ENCODE results near the gene OBSCN.

The OBSCN gene

GRCh38 chr1:228345201-228345930, 137.5 kb downstream of the OBSCN start:
- H4K91ac ChIP-seq (ENCODE audit: low read length): no peak overlapping the region
- no peak overlapping the region for H3K27ac ChIP-seq (ENCODE audit: low read length, poor library complexity, severe bottlenecking)
- H2BK12ac ChIP-seq (ENCODE audit: low read length in 2 of 2): no peak overlapping the region
- peaks cover 0 to 3% of the 10 kb centered on the region in 2 experiments for H3K36me3 ChIP-seq (ENCODE audit: control insufficient read depth in 1 of 2, insufficient read depth in 2 of 2, low read depth in 1 of 2, low read length in 2 of 2)
- H2AK5ac ChIP-seq (ENCODE audit: low read length, severe bottlenecking): no peak overlapping the region
- no peak overlapping the region for H3K4ac ChIP-seq (ENCODE audit: low read depth in 1 of 2, low read length in 2 of 2)
- no peak overlapping the region for H3K4me3 ChIP-seq (ENCODE audit: insufficient read depth in 1 of 2, low read depth in 1 of 2, low read length in 2 of 2)
- H3K4me1 ChIP-seq (ENCODE audit: control insufficient read depth, insufficient read depth, low read depth, low read length): no peaks in the 10 kb centered on the region
- H3K18ac ChIP-seq (ENCODE audit: low read depth in 1 of 2, low read length in 2 of 2): no peak overlapping the region
- no peak overlapping the region for H2AFZ ChIP-seq (ENCODE audit: low read depth, low read length)
- no peak overlapping the region for H2BK5ac ChIP-seq (ENCODE audit: low read depth, low read length, poor library complexity, severe bottlenecking)
- no peak overlapping the region for H3K23ac ChIP-seq (ENCODE audit: low read length in 2 of 2)
- H2BK120ac ChIP-seq (ENCODE audit: low read depth, low read length): no peak overlapping the region
- H4K8ac ChIP-seq (ENCODE audit: low read length): no peak overlapping the region
- no peak for DNase-seq
- H3K79me1 ChIP-seq (replicated peaks; ENCODE audit: low read length, poor library complexity, severe bottlenecking): no peaks in the 10 kb centered on the region
- no peaks in the 10 kb centered on the region for H3K9me3 ChIP-seq (ENCODE audit: control insufficient read depth, low read length)
- no peak overlapping the region for H3K4me2 ChIP-seq (ENCODE audit: low read length, poor library complexity, severe bottlenecking)
- no peak overlapping the region for H2BK15ac ChIP-seq (ENCODE audit: low read depth, poor library complexity, severe bottlenecking)
- peaks cover 24 to 40% of the 10 kb centered on the region in 2 experiments for H3K27me3 ChIP-seq (ENCODE audit: control insufficient read depth in 1 of 2, insufficient read depth in 1 of 2, low read length in 2 of 2)
- 91% methylated on average over 17 of the region's 17 CpGs for WGBS
- no peak overlapping the region for H3K14ac ChIP-seq (ENCODE audit: low read length in 2 of 2)
- H3K9ac ChIP-seq (ENCODE audit: low read length): no peak overlapping the region

GRCh38 chr1:228346731-228347130, 138.9 kb downstream of the OBSCN start:
- no peak overlapping the region for H2AK5ac ChIP-seq (ENCODE audit: low read length, severe bottlenecking)
- no peak overlapping the region for H3K14ac ChIP-seq (ENCODE audit: low read length in 2 of 2)
- H4K8ac ChIP-seq (ENCODE audit: low read length): no peak overlapping the region
- no peak for DNase-seq
- no peak overlapping the region for H2BK15ac ChIP-seq (ENCODE audit: low read depth, poor library complexity, severe bottlenecking)
- H2BK5ac ChIP-seq (ENCODE audit: low read depth, low read length, poor library complexity, severe bottlenecking): no peak overlapping the region
- H2BK12ac ChIP-seq (ENCODE audit: low read length in 2 of 2): no peak overlapping the region
- H3K27ac ChIP-seq (ENCODE audit: low read length, poor library complexity, severe bottlenecking): no peak overlapping the region
- H3K4me2 ChIP-seq (ENCODE audit: low read length, poor library complexity, severe bottlenecking): no peak overlapping the region
- no peak overlapping the region for H2AFZ ChIP-seq (ENCODE audit: low read depth, low read length)
- WGBS: 91% methylated on average over 8 of the region's 9 CpGs
- H3K9me3 ChIP-seq (ENCODE audit: control insufficient read depth, low read length): no peaks in the 10 kb centered on the region
- H4K91ac ChIP-seq (ENCODE audit: low read length): no peak overlapping the region
- no peak overlapping the region for H3K18ac ChIP-seq (ENCODE audit: low read depth in 1 of 2, low read length in 2 of 2)
- no peak overlapping the region for H3K23ac ChIP-seq (ENCODE audit: low read length in 2 of 2)
- H2BK120ac ChIP-seq (ENCODE audit: low read depth, low read length): no peak overlapping the region
- H3K9ac ChIP-seq (ENCODE audit: low read length): no peak overlapping the region
- no peak overlapping the region for H3K4ac ChIP-seq (ENCODE audit: low read depth in 1 of 2, low read length in 2 of 2)
- H3K4me3 ChIP-seq (ENCODE audit: insufficient read depth in 1 of 2, low read depth in 1 of 2, low read length in 2 of 2): no peak overlapping the region
- no peaks in the 10 kb centered on the region for H3K4me1 ChIP-seq (ENCODE audit: control insufficient read depth, insufficient read depth, low read depth, low read length)
- peaks cover 0 to 3% of the 10 kb centered on the region in 2 experiments for H3K36me3 ChIP-seq (ENCODE audit: control insufficient read depth in 1 of 2, insufficient read depth in 2 of 2, low read depth in 1 of 2, low read length in 2 of 2)
- H3K27me3 ChIP-seq (ENCODE audit: control insufficient read depth in 1 of 2, insufficient read depth in 1 of 2, low read length in 2 of 2): peaks cover 24 to 48% of the 10 kb centered on the region in 2 experiments
- no peaks in the 10 kb centered on the region for H3K79me1 ChIP-seq (replicated peaks; ENCODE audit: low read length, poor library complexity, severe bottlenecking)

GRCh38 chr1:228347181-228347580, 139.3 kb downstream of the OBSCN start:
- Histone ChIP-seq H3K18ac (ENCODE audit: low read depth in 1 of 2, low read length in 2 of 2) (no peak overlapping the region), H2BK5ac (ENCODE audit: low read depth, low read length, poor library complexity, severe bottlenecking) (no peak overlapping the region), H3K4me2 (ENCODE audit: low read length, poor library complexity, severe bottlenecking) (no peak overlapping the region), H3K4me3 (ENCODE audit: insufficient read depth in 1 of 2, low read depth in 1 of 2, low read length in 2 of 2) (no peak overlapping the region), H4K8ac (ENCODE audit: low read length) (no peak overlapping the region), H3K23ac (ENCODE audit: low read length in 2 of 2) (no peak overlapping the region), H3K4ac (ENCODE audit: low read depth in 1 of 2, low read length in 2 of 2) (no peak overlapping the region), H3K4me1 (ENCODE audit: control insufficient read depth, insufficient read depth, low read depth, low read length) (no peaks in the 10 kb centered on the region), H3K27me3 (ENCODE audit: control insufficient read depth in 1 of 2, insufficient read depth in 1 of 2, low read length in 2 of 2) (peaks cover 24 to 48% of the 10 kb centered on the region in 2 experiments), H3K9me3 (ENCODE audit: control insufficient read depth, low read length) (no peaks in the 10 kb centered on the region), H3K36me3 (ENCODE audit: control insufficient read depth in 1 of 2, insufficient read depth in 2 of 2, low read depth in 1 of 2, low read length in 2 of 2) (peaks cover 0 to 3% of the 10 kb centered on the region in 2 experiments), H3K79me1 (replicated peaks; ENCODE audit: low read length, poor library complexity, severe bottlenecking) (no peaks in the 10 kb centered on the region), H2BK12ac (ENCODE audit: low read length in 2 of 2) (no peak overlapping the region), H2AFZ (ENCODE audit: low read depth, low read length) (no peak overlapping the region), H2BK15ac (ENCODE audit: low read depth, poor library complexity, severe bottlenecking) (no peak overlapping the region), H3K27ac (ENCODE audit: low read length, poor library complexity, severe bottlenecking) (no peak overlapping the region), H2AK5ac (ENCODE audit: low read length, severe bottlenecking) (no peak overlapping the region), H3K14ac (ENCODE audit: low read length in 2 of 2) (no peak overlapping the region), H2BK120ac (ENCODE audit: low read depth, low read length) (no peak overlapping the region), H3K9ac (ENCODE audit: low read length) (no peak overlapping the region), H4K91ac (ENCODE audit: low read length) (no peak overlapping the region)
- 68% methylated on average over 7 of the region's 7 CpGs for WGBS
- DNase-seq: no peak

GRCh38 chr1:228348708-228349467, 141.0 kb downstream of the OBSCN start:
- 78% methylated on average over 11 of the region's 12 CpGs for WGBS
- H2BK5ac ChIP-seq (ENCODE audit: low read depth, low read length, poor library complexity, severe bottlenecking): no peak overlapping the region
- no peak overlapping the region for H3K23ac ChIP-seq (ENCODE audit: low read length in 2 of 2)
- DNase-seq: no peak
- no peak overlapping the region for H3K4ac ChIP-seq (ENCODE audit: low read depth in 1 of 2, low read length in 2 of 2)
- H2AFZ ChIP-seq (ENCODE audit: low read depth, low read length): no peak overlapping the region
- no peaks in the 10 kb centered on the region for H3K79me1 ChIP-seq (replicated peaks; ENCODE audit: low read length, poor library complexity, severe bottlenecking)
- H3K9me3 ChIP-seq (ENCODE audit: control insufficient read depth, low read length): no peaks in the 10 kb centered on the region
- H3K27ac ChIP-seq (ENCODE audit: low read length, poor library complexity, severe bottlenecking): no peak overlapping the region
- H4K8ac ChIP-seq (ENCODE audit: low read length): no peak overlapping the region
- no peak overlapping the region for H3K18ac ChIP-seq (ENCODE audit: low read depth in 1 of 2, low read length in 2 of 2)
- no peaks in the 10 kb centered on the region for H3K4me1 ChIP-seq (ENCODE audit: control insufficient read depth, insufficient read depth, low read depth, low read length)
- H2BK120ac ChIP-seq (ENCODE audit: low read depth, low read length): no peak overlapping the region
- H2BK15ac ChIP-seq (ENCODE audit: low read depth, poor library complexity, severe bottlenecking): no peak overlapping the region
- no peak overlapping the region for H3K4me2 ChIP-seq (ENCODE audit: low read length, poor library complexity, severe bottlenecking)
- no peak overlapping the region for H4K91ac ChIP-seq (ENCODE audit: low read length)
- peaks cover 24 to 48% of the 10 kb centered on the region in 2 experiments for H3K27me3 ChIP-seq (ENCODE audit: control insufficient read depth in 1 of 2, insufficient read depth in 1 of 2, low read length in 2 of 2)
- no peak overlapping the region for H3K4me3 ChIP-seq (ENCODE audit: insufficient read depth in 1 of 2, low read depth in 1 of 2, low read length in 2 of 2)
- no peak overlapping the region for H2AK5ac ChIP-seq (ENCODE audit: low read length, severe bottlenecking)
- peaks cover 0 to 3% of the 10 kb centered on the region in 2 experiments for H3K36me3 ChIP-seq (ENCODE audit: control insufficient read depth in 1 of 2, insufficient read depth in 2 of 2, low read depth in 1 of 2, low read length in 2 of 2)
- no peak overlapping the region for H2BK12ac ChIP-seq (ENCODE audit: low read length in 2 of 2)
- H3K9ac ChIP-seq (ENCODE audit: low read length): no peak overlapping the region
- H3K14ac ChIP-seq (ENCODE audit: low read length in 2 of 2): no peak overlapping the region
